Erythroblast (primary cell): Measurements from ENCODE around the gene CFAP221.

Experiments used
- GATA1 ChIP-seq: IDR thresholded peaks from 2 replicates; pipeline ENCODE4 v1.6.1; 2011; ENCODE audit warnings: low read depth, mild to moderate bottlenecking, control low read depth, low read length, moderate library complexity
- POLR2A ChIP-seq: IDR thresholded peaks from 2 replicates; pipeline ENCODE4 v1.6.1; 2011; ENCODE audit warnings: mild to moderate bottlenecking, low read length

DNA sequence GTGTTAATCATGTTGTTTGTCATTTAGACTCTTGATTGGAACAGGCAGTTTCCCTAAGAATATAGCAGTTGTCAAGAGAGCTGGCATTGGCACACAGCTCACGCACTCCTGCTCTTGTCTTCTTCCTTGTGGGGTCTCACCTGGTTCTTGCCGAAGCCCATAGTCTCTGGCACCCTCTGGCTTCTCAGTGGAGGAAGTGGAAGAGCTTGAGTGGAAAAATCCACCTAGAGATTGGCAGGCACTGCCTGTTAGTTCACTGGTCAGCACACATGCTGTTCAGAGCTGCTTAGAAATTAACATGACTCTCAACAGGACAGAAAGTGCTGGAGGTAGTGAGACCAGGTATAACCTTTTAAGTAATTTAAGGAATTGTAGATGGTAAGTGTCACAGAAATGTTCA lies 48.3 kb upstream of the CFAP221 start:
- TF ChIP-seq POLR2A (no peak), GATA1 (no peak)
